ENCODE measurements around the gene ATG3.
"Not testable (repeated sequence)": the region's sequence is repeated elsewhere in the genome, so short reads cannot be mapped to it uniquely, and the experiment has no call there.

DNA sequence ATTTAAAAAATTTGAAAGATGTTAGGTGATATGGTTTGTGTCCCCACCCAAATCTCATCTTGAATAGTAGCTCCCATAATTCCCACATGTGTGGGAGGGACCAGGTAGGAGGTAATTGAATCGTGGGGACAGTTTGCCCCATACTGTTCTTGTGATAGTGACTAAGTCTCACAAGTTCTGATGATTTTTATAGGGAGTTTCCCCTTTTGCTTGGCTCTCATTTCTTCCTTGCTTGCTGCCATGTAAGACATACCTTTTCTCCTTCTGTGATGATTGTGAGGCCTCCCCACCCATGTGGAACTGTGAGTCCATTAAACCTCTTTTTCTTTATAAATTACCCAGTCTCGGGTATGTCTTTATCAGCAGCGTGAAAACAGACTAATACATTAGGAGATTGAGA lies 42.8 kb downstream of the ATG3 start:
- TF ChIP-seq, protein P1, sequence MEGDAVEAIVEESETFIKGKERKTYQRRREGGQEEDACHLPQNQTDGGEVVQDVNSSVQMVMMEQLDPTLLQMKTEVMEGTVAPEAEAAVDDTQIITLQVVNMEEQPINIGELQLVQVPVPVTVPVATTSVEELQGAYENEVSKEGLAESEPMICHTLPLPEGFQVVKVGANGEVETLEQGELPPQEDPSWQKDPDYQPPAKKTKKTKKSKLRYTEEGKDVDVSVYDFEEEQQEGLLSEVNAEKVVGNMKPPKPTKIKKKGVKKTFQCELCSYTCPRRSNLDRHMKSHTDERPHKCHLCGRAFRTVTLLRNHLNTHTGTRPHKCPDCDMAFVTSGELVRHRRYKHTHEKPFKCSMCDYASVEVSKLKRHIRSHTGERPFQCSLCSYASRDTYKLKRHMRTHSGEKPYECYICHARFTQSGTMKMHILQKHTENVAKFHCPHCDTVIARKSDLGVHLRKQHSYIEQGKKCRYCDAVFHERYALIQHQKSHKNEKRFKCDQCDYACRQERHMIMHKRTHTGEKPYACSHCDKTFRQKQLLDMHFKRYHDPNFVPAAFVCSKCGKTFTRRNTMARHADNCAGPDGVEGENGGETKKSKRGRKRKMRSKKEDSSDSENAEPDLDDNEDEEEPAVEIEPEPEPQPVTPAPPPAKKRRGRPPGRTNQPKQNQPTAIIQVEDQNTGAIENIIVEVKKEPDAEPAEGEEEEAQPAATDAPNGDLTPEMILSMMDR (conservative IDR thresholded peaks at IDR 0.05 in 1 of 2, IDR thresholded peaks at IDR 0.05 in 1 of 2; ENCODE audit: low read depth in 1 of 2, low read length in 2 of 2), result not testable (repeated sequence)
- TF ChIP-seq EZH2 (IDR thresholded peaks at IDR 0.05; ENCODE audit: low read length, missing control alignments), result not testable (repeated sequence)
